Ovary (tissue), 9 donors: ENCODE measurements around the gene PSD2. TPM values are rescaled to one million over a fixed set of nuclear protein-coding genes. Genes with fewer than 3 reads are reported as not detected.

Experiments
- DNase-seq, 5 donors: peaks; one replicate each; pipeline ENCODE4 v3.0.0-alpha.2; 2019 to 2020
- H3K27ac ChIP-seq, 2 donors: fragments of 200-600 bp; one replicate each; pipeline versions ENCODE4 v1.5.1 to v1.8.0; 2019 to 2022
- H3K27me3 ChIP-seq: fragments of 200-600 bp; one replicate; pipeline ENCODE4 v1.8.0; 2022
- H3K36me3 ChIP-seq: fragments of 200-600 bp; sonication (generic); one replicate; pipeline ENCODE4 v1.5.1; 2019
- H3K4me1 ChIP-seq: one replicate; pipeline ENCODE4 v1.8.1; 2013; ENCODE audit warnings: mild to moderate bottlenecking, moderate library complexity; ENCODE audit not compliant: insufficient read depth
- H3K4me3 ChIP-seq: fragments of 200-600 bp; sonication (generic); one replicate; pipeline ENCODE4 v1.5.1; 2017
- H3K9me3 ChIP-seq, 2 donors: fragments of 200-600 bp in 1 of 2; sonication (generic) in 1 of 2; one replicate each; pipeline versions ENCODE4 v1.5.1 to v1.8.1; 2013 to 2019; ENCODE audit warnings: mild to moderate bottlenecking in 1 of 2, moderate library complexity in 1 of 2
- EP300 ChIP-seq: sonication (generic); formaldehyde crosslinking; IDR thresholded peaks from one replicate; pipeline ENCODE4 v1.6.1; 2017; ENCODE audit warnings: antibody characterized with exemption
- POLR2A ChIP-seq: fragments of 450-650 bp; IDR thresholded peaks from one replicate; pipeline ENCODE4 v1.6.1; 2017; ENCODE audit warnings: antibody characterized with exemption, mild to moderate bottlenecking, moderate library complexity
- WGBS, 3 donors: extraction: QIAGEN DNeasy Blood & Tissue Kit in 1 of 3; methylation state at CpG; one replicate each; pipeline versions ENCODE4 v1.1.5 to v1.1.7; 2013 to 2017; 5-methylcytosine and 5-hydroxymethylcytosine counted together
- intact Hi-C, 4 donors: fragments of 100-400 bp; cut with DNase I; formaldehyde crosslinking; loops; one replicate each; pipeline versions ENCODE4 v1.11.0 to v1.15.1; 2022 to 2023
- polyA plus RNA-seq, 2 donors: library from polyadenylated mRNA; stranded (reverse); fragments of 200-250 nt in 1 of 2; fragments of 350-450 nt in 1 of 2; fragmentation: Illumina TruSeq in 1 of 2; extraction: RNeasy Lipid Tissue Mini Kit (QIAGEN cat#74804) in 1 of 2; gene quantifications; one replicate each; pipeline ENCODE4 v1.2.3, GENCODE V29; 2013 to 2014
- total RNA-seq, 7 donors: library from RNA; depleted of rRNA in 2 of 7; stranded (reverse); fragments of >200 nt in 2 of 7; fragmentation: NEBNext Ultra II Directional in 3 of 7; extraction: Animal tissue kit (Norgen Biotek cat#: 25700) in 3 of 7; gene quantifications; one replicate each; pipeline versions ENCODE4 v1.1.0 to v1.2.4, GENCODE V29; 2016 to 2023
- TF ChIP-seq, protein P1 (sequence below), 3 donors: fragments of 450-650 bp in 2 of 3; fragments of 200-600 bp in 1 of 3; IDR thresholded peaks; one replicate each; pipeline versions ENCODE4 v1.5.1 to v1.8.0; 2016 to 2022; ENCODE audit warnings: antibody characterized with exemption in 3 of 3, mild to moderate bottlenecking in 1 of 3
- donor health status: DM: no; HTN: no; CAD: no; lungs with moderate emphysema.
- donor health status: DM: no; HTN: no; CAD: no.
- donor health status: Bipolar disorder and iron deficiency.
- donor health status: DM: yes; HTN: yes; CAD: no.
- donor health status: DM: no; HTN: no; CAD: no.
- donor health status: DM: yes; HTN: yes; CAD: no.

The PSD2 gene
- total and polyA plus RNA-seq, 9 donors = 0.05 to 0.37 (median 0.12) TPM; not detected in 2

DNA sequence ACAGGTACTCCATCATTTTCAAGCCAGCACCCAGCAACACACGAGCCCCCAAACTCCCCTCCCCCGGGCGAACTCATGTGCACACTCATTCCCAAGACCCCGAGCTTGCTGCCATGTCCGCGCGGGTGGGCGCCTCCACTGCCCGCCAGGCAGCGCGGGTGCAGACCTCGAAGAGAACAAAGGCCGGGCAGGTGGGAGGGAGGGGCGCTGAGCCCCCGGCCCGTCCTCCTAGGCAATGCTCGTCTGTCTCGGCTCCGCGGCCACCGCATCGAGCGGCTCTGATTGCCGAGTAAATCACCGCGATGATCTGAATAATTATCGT, 47.1 kb upstream of the PSD2 start:
- peaks cover 6% of the 10 kb centered on the region for H3K4me1 ChIP-seq
- no peaks in the 10 kb centered on the region for H3K27me3 ChIP-seq
- no peak for DNase-seq
- no peak for TF ChIP-seq EP300
- no peak for TF ChIP-seq POLR2A
- TF ChIP-seq, protein P1, sequence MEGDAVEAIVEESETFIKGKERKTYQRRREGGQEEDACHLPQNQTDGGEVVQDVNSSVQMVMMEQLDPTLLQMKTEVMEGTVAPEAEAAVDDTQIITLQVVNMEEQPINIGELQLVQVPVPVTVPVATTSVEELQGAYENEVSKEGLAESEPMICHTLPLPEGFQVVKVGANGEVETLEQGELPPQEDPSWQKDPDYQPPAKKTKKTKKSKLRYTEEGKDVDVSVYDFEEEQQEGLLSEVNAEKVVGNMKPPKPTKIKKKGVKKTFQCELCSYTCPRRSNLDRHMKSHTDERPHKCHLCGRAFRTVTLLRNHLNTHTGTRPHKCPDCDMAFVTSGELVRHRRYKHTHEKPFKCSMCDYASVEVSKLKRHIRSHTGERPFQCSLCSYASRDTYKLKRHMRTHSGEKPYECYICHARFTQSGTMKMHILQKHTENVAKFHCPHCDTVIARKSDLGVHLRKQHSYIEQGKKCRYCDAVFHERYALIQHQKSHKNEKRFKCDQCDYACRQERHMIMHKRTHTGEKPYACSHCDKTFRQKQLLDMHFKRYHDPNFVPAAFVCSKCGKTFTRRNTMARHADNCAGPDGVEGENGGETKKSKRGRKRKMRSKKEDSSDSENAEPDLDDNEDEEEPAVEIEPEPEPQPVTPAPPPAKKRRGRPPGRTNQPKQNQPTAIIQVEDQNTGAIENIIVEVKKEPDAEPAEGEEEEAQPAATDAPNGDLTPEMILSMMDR (IDR thresholded peaks at IDR 0.05) = no peak
- H3K4me3 ChIP-seq = no peak overlapping the region
- WGBS, 3 donors = 23 to 49% (median 43%) methylated on average over 27 of the region's 27 CpGs
- H3K36me3 ChIP-seq = no peaks in the 10 kb centered on the region
- H3K27ac ChIP-seq = no peak overlapping the region
- intact Hi-C loops = no loop called here
- no peaks in the 10 kb centered on the region for H3K9me3 ChIP-seq

DNA sequence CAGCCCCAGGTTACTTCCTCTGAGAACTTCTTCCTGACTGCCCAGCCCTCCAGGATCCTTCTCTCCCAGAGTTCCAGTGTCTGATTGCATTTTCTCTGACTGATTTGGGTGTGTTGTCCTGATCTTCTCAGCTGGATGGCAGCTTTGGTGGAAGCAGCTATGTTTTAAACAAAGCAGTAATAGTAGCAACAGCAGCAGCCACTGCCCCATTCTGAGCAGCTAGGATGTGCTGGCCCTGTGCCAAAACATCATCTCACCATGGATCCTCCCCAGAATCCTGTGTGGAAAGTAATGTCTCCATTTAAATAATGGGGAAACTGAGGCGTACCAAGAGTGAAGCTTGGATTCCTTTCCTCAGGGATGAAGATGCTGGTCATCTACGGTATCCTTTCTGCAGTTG, 46.4 kb upstream of the PSD2 start:
- intact Hi-C loops = no loop called here
- Histone ChIP-seq H3K36me3 (no peaks in the 10 kb centered on the region), H3K4me1 (peaks cover 6% of the 10 kb centered on the region), H3K27me3 (no peaks in the 10 kb centered on the region), H3K9me3 (no peaks in the 10 kb centered on the region), H3K4me3 (no peak overlapping the region), H3K27ac (no peak overlapping the region)
- no peak for TF ChIP-seq EP300
- TF ChIP-seq POLR2A = no peak
- TF ChIP-seq, protein P1 (IDR thresholded peaks at IDR 0.05) = no peak
- no peak for DNase-seq
- WGBS, 3 donors = 88 to 91% (median 91%) methylated on average over 2 of the region's 2 CpGs

- WGBS, 3 donors = 95 to 100% (median 100%) methylated on average over 1 of the region's 1 CpG
- Histone ChIP-seq H3K36me3 (no peaks in the 10 kb centered on the region), H3K27me3 (no peaks in the 10 kb centered on the region), H3K9me3 (no peaks in the 10 kb centered on the region), H3K27ac (no peak overlapping the region), H3K4me1 (peaks cover 6% of the 10 kb centered on the region), H3K4me3 (no peak overlapping the region)
- TF ChIP-seq, protein P1 (IDR thresholded peaks at IDR 0.05) = no peak
- TF ChIP-seq EP300 (no peak), POLR2A (no peak)
- intact Hi-C loops = no loop called here
- no peak for DNase-seq
Observed at GRCh38 chr5:139751236-139751635, 44.4 kb upstream of the PSD2 start.

GRCh38 chr5:139752506-139753473, 42.8 kb upstream of the PSD2 start:
- DNase-seq = no peak
- no peaks in the 10 kb centered on the region for H3K36me3 ChIP-seq
- no peak overlapping the region for H3K27ac ChIP-seq
- no peaks in the 10 kb centered on the region for H3K9me3 ChIP-seq
- TF ChIP-seq, protein P1 (IDR thresholded peaks at IDR 0.05) = no peak
- TF ChIP-seq POLR2A = no peak
- no peak for TF ChIP-seq EP300
- intact Hi-C loops = no loop called here
- H3K27me3 ChIP-seq = no peaks in the 10 kb centered on the region
- no peak overlapping the region for H3K4me3 ChIP-seq
- WGBS, 3 donors = 23 to 27% (median 26%) methylated on average over 16 of the region's 16 CpGs
- H3K4me1 ChIP-seq = peaks cover 1% of the 10 kb centered on the region
